HG02571 (cell line): ENCODE measurements around the gene NPHP4.

ENCODE experiments used
- ATAC-seq: cut with Tn5 transposase; IDR thresholded peaks from one replicate; pipeline ENCODE4 v1.9.1; 2021; ENCODE audit warnings: mild to moderate bottlenecking, moderate library complexity; ENCODE audit not compliant: unreplicated experiment

The NPHP4 gene

GRCh38 chr1:5915587-5916571, 76.3 kb downstream of the NPHP4 start:
- no peak for ATAC-seq

- no peak for ATAC-seq
Observed at GRCh38 chr1:5914676-5915365, 77.4 kb downstream of the NPHP4 start.

GRCh38 chr1:5913876-5914275, 78.3 kb downstream of the NPHP4 start:
- no peak for ATAC-seq

- no peak for ATAC-seq
Observed at GRCh38 chr1:5913078-5913845, 79.0 kb downstream of the NPHP4 start.

- ATAC-seq = no peak
Observed at GRCh38 chr1:5911871-5912271, 80.4 kb downstream of the NPHP4 start.

GRCh38 chr1:5911157-5911556, 81.1 kb downstream of the NPHP4 start:
- no peak for ATAC-seq

- ATAC-seq = no peak
Observed at GRCh38 chr1:5910666-5911065, 81.6 kb downstream of the NPHP4 start.

- ATAC-seq = no peak
Observed at GRCh38 chr1:5910276-5910620, 82.0 kb downstream of the NPHP4 start.

GRCh38 chr1:5909576-5910275, 82.5 kb downstream of the NPHP4 start:
- no peak for ATAC-seq

- no peak for ATAC-seq
Observed at GRCh38 chr1:5908461-5909375, 83.5 kb downstream of the NPHP4 start.

- ATAC-seq = no peak
Observed at GRCh38 chr1:5907966-5908365, 84.3 kb downstream of the NPHP4 start.

- ATAC-seq = no peak
Observed at GRCh38 chr1:5907386-5907785, 84.8 kb downstream of the NPHP4 start.

- no peak for ATAC-seq
Observed at GRCh38 chr1:5906966-5907365, 85.3 kb downstream of the NPHP4 start.

- no peak for ATAC-seq
Observed at GRCh38 chr1:5906116-5906515, 86.1 kb downstream of the NPHP4 start.

GRCh38 chr1:5905436-5905835, 86.8 kb downstream of the NPHP4 start:
- no peak for ATAC-seq

GRCh38 chr1:5904551-5904950, 87.7 kb downstream of the NPHP4 start:
- no peak for ATAC-seq

- no peak for ATAC-seq
Observed at GRCh38 chr1:5903680-5904079, 88.5 kb downstream of the NPHP4 start.

- ATAC-seq = no peak
Observed at GRCh38 chr1:5903031-5903430, 89.2 kb downstream of the NPHP4 start.

- no peak for ATAC-seq
Observed at GRCh38 chr1:5901841-5902240, 90.4 kb downstream of the NPHP4 start.

- ATAC-seq = no peak
Observed at GRCh38 chr1:5901150-5901549, 91.1 kb downstream of the NPHP4 start.
